Gastrocnemius medialis (tissue), 4 donors: ENCODE data around the gene SIAE.

Experiments used
- POLR2A ChIP-seq, 2 donors: fragments of 450-650 bp; IDR thresholded peaks; one replicate each; pipeline ENCODE4 v1.6.1; 2017; ENCODE audit warnings: antibody characterized with exemption in 2 of 2, mild to moderate bottlenecking in 2 of 2, moderate library complexity in 2 of 2
- TF ChIP-seq, protein P1 (sequence below), 5 experiments: fragments of 450-650 bp in 3 of 5; fragments of 200-600 bp in 2 of 5; sonication (generic) in 2 of 5; IDR thresholded peaks in 4 of 5; conservative IDR thresholded peaks in 1 of 5; 1 replicate in 4 of 5; 2 replicates in 1 of 5; pipeline ENCODE4 v1.5.1; 2016 to 2019; ENCODE audit warnings: antibody characterized with exemption in 5 of 5, mild to moderate bottlenecking in 3 of 5, moderate library complexity in 3 of 5

DNA sequence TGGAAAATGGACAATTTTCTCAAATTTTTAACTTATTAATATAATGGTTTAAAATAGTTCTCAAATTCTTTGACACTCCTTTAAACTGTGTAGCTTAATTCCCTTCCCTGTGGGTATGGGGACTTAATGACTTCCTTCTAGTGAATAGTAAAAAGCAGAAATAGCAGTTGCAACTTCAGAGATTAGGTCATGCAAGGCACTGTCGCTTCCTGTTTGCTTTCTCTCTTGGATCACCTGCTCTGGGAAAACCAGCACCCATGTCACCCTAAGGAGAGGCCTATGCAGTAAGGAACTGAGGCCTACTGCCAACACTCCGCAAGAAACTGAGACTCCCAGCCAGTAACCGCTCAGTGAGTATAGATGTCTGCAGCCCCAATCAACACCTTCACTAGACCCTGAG lies 67.8 kb downstream of the SIAE start:
- no peak for TF ChIP-seq POLR2A (IDR thresholded peaks at IDR 0.05)
- TF ChIP-seq, protein P1, sequence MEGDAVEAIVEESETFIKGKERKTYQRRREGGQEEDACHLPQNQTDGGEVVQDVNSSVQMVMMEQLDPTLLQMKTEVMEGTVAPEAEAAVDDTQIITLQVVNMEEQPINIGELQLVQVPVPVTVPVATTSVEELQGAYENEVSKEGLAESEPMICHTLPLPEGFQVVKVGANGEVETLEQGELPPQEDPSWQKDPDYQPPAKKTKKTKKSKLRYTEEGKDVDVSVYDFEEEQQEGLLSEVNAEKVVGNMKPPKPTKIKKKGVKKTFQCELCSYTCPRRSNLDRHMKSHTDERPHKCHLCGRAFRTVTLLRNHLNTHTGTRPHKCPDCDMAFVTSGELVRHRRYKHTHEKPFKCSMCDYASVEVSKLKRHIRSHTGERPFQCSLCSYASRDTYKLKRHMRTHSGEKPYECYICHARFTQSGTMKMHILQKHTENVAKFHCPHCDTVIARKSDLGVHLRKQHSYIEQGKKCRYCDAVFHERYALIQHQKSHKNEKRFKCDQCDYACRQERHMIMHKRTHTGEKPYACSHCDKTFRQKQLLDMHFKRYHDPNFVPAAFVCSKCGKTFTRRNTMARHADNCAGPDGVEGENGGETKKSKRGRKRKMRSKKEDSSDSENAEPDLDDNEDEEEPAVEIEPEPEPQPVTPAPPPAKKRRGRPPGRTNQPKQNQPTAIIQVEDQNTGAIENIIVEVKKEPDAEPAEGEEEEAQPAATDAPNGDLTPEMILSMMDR (IDR thresholded peaks at IDR 0.05 in 4 of 5, conservative IDR thresholded peaks at IDR 0.05 in 1 of 5), result no peak
